ENCODE data around the gene MIDN. TPM values are rescaled to one million over a fixed set of nuclear protein-coding genes. Genes with fewer than 3 reads are reported as not detected.
A peak's percentile ranks its signal among the peaks of the same experiment; 100 is the strongest.
"Not testable (repeated sequence)": the region's sequence is repeated elsewhere in the genome, so short reads cannot be mapped to it uniquely, and the experiment has no call there.

MIDN gene
- 11.4 and 13.4 TPM in 2 replicates for total RNA-seq

DNA sequence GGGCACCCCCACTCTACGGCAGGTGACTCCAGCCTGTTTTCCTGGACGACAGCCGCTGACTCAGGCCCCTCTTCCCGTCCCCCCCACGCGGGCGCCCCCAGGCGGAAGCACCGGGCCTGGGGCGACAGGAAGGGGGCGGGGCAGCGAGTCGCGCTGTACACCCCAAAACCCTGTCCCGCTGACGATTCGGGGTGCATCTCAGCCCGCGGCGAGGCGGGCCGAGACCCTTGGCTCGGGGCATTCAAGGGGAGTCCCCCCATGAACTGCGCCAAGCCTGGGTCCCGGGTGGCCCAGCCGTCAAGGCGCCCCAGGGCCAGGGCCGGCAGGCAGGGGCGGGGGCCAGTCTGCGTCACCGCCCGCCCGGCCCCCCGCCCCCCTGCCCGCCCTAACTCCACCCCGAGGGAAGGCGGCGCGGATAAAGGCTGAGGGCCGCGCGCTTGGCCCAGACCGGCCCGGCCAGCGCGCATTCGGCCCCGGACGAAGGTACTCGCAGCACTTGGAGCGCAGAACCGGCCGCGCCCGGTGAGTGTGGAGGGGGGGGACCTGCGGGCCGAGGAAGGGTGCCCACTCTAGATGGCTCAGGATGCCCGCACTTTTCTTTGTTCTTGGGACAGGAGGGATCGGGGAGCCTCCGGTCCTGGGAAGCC, at the start of gene MIDN:
Gene MIDN, plus strand, starts transcription at position 445 of the 647 bp plus-strand sequence. CDS start 1,714 bp downstream, outside the sequence.
- no peak for DNase-seq (ENCODE audit: low read depth, low spot score)

DNA sequence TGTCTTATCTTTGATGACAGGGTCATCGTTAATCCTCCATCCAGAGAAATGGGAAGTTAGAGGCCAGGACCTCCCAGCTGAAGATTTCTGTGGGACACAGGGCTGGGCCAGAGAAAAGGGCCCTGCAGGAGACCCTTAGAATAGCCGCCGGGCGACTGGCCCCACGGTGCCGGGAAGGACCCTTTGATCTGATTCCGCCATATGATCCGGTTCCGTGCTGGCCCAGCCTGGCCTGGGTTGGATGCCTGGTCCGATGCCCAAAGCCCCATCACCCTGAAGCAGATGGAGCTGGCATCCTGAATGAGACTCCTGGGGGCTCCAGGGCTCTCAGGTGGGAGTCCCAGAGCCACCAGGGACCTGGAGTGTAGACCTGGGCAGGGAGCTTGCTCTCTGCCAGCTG, 48.9 kb upstream of the MIDN start:
- no peak for DNase-seq (ENCODE audit: low read depth, low spot score)

DNA sequence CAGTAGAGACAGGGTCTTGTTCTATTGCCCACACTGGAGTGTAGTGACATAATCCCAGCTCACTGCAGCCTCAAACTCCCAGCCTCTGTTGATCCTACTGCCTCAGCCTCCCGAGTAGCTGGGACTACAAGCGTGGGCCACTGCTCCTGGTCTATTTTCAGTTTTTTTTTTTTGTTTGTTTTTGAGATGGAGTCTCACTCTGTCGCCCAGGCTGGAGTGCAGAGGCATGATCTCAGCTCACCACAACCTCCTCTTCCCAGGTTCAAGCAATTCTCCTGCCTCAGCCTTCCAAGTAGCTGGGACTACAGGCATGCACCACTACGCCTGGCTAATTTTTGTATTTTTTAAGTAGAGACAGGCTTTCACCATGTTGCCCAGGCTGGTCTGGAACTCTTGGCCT, 47.8 kb upstream of the MIDN start:
- not testable (repeated sequence) for DNase-seq (ENCODE audit: low read depth, low spot score)

DNA sequence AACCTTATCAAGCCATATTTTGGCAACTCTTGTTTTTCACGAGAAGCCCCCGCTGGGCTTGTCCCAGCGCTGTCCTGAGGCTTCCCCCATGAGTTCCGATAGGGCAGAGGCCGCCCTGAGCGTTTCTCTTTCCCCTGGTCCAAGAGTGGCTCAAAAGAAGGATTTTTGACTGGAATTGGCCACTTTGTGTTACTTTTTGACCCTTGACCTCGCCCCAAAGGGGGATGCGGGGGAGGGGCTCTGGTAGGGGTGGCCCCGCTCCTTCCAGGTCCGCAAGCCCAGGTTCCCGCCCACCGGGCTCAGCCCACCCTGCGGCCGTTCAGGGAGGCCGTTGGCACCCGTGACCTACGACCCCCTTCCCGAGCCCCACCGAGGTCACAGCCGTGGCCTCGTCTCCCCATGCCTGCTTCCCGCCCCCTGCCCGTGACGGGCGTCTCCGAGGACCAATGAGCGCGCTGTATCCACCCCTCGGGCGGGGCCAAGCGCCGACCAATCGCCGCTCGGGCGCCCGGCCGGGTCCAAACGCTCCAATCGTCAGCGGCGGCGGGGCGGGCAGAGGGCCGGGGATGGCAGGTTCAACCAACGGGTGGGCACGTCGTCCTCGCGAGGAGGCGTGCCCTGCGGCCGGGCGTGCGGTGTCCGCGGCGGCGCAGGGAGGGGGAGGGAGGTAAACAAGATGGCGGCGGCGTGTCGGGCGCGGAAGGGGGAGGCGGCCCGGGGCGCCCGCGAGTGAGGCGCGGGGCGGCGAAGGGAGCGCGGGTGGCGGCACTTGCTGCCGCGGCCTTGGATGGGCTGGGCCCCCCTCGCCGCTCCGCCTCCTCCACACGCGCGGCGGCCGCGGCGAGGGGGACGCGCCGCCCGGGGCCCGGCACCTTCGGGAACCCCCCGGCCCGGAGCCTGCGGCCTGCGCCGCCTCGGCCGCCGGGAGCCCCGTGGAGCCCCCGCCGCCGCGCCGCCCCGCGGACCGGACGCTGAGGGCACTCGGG, 43.0 kb upstream of the MIDN start, which contains the start of gene STK11:
Gene STK11, plus strand, starts transcription at position 665 of the 986 bp plus-strand sequence. CDS start 1,136 bp downstream, outside the sequence.
- peak; percentile 86 for DNase-seq (ENCODE audit: low read depth, low spot score)

DNA sequence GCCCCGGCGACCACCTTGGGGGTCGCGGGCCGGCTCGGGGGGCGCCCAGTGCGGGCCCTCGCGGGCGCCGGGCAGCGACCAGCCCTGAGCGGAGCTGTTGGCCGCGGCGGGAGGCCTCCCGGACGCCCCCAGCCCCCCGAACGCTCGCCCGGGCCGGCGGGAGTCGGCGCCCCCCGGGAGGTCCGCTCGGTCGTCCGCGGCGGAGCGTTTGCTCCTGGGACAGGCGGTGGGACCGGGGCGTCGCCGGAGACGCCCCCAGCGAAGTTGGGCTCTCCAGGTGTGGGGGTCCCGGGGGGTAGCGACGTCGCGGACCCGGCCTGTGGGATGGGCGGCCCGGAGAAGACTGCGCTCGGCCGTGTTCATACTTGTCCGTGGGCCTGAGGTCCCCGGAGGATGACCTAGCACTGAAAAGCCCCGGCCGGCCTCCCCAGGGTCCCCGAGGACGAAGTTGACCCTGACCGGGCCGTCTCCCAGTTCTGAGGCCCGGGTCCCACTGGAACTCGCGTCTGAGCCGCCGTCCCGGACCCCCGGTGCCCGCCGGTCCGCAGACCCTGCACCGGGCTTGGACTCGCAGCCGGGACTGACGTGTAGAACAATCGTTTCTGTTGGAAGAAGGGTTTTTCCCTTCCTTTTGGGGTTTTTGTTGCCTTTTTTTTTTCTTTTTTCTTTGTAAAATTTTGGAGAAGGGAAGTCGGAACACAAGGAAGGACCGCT, 42.1 kb upstream of the MIDN start:
- DNase-seq (ENCODE audit: low read depth, low spot score): no peak

DNA sequence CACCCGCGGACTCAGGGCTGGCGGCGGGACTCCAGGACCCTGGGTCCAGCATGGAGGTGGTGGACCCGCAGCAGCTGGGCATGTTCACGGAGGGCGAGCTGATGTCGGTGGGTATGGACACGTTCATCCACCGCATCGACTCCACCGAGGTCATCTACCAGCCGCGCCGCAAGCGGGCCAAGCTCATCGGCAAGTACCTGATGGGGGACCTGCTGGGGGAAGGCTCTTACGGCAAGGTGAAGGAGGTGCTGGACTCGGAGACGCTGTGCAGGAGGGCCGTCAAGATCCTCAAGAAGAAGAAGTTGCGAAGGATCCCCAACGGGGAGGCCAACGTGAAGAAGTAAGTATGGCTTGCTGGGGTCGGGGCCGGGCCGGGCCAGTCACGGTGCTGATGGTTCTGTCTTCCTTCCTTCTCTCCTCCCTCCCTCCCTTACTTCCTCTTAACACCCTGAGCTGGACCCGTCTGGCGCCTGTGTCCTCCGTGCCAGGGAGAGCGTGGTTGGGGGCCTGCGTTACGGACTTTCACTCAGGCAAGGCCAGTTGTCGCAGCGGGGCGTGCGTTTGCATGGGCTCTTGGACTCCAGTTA, 41.4 kb upstream of the MIDN start:
- no peak for DNase-seq (ENCODE audit: low read depth, low spot score)

DNA sequence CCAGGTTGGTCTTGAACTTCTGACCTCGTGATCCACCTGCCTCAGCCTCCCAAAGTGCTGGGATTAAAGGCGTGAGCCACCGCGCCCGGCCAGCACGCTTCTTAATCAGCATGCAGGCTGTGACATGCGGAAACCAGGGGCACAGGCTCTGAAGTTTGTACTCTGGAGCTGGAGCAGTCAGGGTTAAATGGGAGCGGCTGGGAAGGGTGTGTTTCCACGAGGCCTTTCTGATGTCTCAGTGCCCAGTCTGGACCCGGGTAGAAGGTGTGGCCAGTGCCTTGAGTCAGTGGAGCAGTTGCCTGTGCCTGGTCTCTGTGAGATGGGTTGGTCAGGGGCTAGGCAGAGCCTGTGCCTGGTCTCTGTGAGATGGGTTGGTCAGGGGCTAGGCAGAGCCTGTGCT, 39.6 kb upstream of the MIDN start:
- DNase-seq (ENCODE audit: low read depth, low spot score): not testable (repeated sequence)

DNA sequence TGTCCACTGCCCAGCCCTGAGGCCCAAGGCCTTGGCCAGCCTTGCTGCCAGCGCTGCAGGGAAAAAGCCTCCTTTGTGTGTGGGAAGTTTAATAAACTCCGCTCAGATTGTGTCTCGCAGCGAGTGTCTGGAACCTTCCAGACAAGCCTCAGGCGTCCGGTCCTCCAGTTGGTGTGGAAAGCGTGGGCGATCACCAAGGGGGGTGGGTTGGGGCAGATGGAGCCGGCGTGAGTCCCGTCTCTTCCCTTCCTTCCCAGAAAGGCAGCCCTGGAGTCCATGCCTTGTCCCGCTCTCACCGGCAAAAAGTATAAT, 38.2 kb upstream of the MIDN start:
- no peak for DNase-seq (ENCODE audit: low read depth, low spot score)

DNA sequence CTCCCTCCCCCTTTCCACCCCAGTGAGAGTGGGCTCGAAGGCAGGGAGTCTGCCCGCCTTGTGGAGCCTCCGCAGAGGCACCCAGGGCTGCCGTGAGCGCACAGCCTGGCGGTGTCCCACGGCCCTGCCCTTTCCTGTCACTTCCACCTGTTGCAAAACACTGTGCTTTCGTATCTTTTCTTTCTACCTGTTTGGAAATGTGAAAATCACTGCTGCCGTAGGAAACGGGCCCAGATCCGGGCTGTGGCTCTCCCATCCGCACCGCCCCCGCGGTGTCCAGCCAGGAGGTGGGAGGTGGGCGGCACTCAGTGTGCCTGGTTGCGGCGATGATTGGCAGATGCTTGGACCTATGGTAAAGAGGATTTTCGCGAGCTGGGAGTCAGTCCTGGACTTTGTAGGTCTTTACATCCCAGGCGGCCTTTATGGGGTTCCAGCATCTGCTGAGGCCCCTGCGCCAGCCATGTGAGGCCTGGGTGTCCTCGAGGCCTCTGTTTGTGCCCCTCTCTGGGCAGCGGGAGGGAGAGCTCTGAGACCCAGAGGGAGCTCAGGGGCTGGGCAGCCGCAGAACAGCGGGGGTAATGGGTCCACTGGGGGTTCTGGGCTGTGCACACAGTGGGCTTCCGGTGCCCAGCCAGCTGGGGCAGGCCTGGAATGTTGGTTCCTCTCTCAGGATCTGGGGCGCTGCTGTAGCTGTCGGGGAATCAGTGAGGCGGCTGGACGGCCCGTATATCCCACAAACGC, 36.7 kb upstream of the MIDN start:
- DNase-seq (ENCODE audit: low read depth, low spot score): no peak

DNA sequence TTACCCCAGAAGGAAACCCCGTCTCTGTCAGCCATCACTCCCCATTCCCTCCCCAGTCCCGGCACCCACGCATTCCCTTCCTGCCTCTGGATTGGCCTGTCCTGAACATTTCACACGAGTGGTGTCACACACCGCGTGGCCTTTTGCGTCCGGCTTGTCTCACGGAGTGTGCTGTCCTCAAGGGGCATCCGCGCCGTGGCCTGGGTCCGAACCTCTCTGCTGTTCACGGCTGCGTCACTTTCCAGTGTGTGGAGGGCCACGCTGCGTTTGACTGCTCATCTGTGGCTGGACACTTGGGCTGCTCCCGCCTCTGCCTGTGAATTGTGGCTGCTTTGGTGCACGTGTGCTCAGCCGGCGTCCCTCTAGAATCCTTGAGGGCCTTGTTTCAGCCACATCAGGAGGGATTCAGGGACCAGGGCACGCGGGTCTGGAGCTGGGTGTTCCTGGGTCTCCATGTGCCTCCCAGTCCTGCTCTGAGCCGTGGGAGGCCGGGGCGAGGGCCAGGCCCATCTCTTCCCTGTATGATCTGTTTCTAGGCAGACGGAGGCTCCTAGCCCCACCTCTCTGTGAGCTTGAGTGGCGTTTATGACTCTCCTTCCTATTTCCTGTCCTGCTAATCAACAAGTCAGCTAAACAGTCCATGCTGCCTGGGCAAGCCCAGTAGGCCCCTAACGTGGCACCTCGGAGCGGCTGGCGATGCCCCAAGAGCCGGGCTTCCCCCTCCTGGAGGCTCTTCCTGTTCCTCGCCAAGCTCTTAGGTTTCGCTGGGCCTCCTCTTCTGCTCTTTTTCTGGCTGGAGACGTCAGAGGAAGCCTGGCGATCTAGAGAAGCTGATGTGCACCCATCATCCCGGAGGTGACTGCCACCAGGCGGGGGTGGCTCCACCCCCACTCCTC, 34.7 kb upstream of the MIDN start:
- DNase-seq (ENCODE audit: low read depth, low spot score): peak; percentile 92

DNA sequence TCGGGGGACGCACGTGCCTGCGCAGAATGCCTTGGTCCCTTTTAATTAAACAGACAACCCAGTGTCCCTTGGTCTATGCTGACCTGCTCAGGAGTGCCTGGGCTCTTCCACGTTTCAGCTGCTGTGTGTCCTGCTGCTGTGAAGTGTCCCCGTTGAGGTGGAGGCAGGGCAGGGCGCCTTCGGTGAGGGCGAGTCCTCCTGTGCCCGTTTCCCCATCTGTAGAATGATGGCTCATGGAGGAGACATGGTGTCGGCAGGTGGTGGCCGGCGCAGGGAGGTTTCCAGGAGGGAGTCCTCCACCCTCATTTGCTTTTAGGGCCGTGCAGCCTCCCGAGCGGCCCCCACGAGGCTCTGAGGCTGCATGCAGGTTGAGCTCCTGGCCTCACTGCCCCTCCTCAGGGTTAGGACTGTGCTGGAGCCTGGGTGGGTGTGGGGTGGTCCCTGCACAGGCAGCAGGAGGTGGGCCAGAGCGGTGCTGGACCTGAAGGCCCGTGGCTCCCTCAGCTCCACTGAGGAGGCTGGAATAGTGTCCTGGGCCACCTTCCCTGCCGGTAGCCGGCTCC, 34.0 kb upstream of the MIDN start:
- DNase-seq (ENCODE audit: low read depth, low spot score): no peak

DNA sequence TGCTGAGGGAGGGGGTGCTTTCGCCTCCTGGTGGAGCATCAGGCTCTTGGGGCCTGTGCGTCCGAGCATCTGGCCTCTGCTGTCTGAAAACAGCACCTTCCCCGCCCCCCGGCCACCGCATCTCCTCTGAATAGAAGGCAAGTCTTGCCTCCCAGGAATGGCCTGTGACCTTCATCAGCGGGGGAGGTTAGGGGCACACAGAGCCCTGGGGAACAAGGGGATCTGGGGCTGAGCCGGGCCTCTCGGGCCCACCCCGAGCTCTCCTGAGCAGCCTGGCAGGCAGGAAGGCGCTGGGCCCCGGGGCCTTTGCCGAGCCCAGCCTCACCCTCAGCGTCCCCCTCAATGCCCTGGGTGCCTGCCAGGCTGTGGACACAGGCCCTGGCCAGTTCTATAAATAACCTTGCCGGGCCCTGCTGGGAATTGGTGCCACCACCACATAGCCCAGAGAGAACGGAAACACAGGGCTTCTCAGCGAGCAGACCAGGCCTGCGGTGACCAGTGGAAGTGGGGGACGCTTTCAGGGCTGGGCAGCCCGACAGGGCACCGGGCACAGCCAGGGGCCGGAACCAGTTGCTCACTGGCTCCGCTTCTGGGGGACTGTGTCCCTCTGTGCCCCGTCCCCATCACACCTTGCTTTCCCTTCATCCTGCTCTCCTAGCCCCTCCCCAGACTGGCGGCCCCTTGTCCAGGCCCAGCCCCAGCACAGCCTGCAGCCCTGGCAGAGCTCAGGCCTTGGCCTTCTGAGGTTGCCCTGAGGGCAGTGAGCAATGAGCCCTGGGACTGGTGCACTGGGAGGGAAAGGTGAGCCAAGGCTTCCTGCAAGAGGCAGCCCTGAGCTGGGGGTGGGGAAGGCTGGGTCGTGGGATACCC, 33.3 kb upstream of the MIDN start:
- DNase-seq (ENCODE audit: low read depth, low spot score): no peak

DNA sequence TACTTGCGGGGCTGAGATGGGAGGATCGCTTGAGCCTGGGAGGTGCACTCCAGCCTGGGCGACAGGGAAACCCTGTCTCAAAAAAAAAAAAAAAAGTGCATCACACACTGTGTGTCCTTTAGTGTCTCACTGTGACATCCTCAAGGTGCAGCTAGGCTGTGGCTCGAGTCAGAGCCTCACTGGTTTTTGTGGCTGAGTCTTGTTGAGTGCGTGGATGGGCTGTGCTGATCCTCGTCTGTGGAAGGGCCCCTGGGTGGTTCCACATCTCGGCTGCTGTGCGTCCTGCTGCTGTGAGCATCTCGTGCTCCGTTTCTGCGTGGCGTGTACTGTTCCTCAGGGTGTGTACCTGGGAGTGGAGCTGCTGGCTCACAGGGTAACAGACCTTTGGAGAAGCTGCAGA, 31.6 kb upstream of the MIDN start:
- DNase-seq (ENCODE audit: low read depth, low spot score): no peak

DNA sequence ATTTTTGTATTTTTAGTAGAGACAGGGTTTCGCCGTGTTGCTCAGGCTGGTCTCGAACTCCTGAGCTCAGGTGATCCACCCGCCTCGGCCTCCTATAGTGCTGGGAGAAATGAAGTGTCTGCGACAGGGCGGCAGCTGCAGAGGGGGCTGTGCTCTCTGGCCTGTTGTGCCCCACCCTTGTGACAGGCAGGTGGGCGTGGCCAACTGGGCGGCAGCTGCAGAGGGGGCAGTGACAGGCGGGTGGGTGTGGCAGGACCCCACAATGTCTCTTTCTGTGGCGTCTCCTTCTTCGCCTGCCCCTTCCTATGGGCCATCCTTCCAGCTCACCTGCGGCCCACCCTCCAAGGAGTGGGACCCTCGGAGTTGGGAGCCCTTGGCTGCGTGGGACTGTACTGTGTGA, 31.0 kb upstream of the MIDN start:
- no peak for DNase-seq (ENCODE audit: low read depth, low spot score)

DNA sequence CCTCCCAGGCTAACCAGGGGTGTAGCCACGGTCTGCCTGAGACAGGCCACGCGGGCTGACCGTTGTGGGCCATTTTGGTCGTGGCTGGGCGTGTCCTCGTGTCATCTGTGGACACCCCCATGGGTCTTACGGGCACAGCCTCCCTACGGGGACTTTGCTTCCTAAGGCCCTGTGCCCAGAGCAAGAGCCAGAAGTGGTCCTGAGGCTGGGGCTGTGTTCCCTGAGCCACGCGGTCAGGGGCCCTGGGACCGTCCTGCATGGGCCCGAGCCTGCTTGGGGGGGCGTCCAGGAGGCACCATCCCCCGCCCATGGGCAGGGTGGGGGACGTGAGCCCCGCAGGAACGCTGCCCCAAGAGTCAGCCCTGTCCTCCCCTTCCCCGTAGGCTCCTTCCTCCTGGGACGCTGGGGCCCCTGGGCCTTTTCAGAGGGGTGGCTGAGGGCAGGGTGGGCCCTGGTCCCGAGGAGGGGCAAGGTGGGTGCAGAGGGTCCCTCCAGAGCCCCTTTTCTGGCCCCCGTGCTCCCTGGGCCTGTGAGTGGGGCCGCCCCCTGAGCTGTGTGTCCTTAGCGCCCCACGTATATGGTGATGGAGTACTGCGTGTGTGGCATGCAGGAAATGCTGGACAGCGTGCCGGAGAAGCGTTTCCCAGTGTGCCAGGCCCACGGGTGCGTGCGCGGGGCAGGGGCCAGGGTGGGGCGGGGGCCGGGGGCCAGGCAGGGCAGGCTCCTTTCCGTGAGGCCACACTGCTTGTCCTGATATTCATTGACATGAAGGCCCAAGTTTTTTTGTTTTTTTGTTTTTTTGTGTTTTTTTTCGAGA, 29.4 kb upstream of the MIDN start:
- no peak for DNase-seq (ENCODE audit: low read depth, low spot score)

DNA sequence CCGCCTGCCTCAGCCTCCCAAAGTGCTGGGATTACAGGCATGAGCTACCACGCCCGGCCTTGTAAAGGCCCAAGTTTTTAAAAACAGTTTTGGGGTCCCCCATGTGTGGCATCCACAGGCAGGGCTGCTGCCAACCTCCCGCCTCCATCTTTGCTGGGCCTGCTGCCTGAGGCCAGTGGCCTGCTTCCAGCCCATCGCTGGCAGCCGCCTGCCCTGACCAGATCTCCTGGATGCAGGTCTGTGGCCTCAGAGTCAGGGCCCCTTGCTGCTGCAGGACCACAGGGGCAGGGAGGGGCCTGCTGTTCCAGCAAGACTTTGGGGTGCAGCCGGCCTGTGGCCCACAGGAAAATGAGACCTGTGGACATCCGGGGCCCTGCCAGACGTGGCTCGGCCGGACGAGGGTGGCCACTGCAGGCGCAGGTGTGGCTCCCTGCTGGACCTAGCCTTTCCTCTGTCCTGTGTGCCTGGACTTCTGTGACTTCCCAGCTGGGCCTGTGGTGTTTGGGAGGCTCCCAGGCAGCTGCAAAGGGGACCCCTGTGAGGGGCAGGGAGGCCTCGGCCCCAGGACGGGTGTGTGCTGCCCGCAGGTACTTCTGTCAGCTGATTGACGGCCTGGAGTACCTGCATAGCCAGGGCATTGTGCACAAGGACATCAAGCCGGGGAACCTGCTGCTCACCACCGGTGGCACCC, 28.5 kb upstream of the MIDN start:
- no peak for DNase-seq (ENCODE audit: low read depth, low spot score)

DNA sequence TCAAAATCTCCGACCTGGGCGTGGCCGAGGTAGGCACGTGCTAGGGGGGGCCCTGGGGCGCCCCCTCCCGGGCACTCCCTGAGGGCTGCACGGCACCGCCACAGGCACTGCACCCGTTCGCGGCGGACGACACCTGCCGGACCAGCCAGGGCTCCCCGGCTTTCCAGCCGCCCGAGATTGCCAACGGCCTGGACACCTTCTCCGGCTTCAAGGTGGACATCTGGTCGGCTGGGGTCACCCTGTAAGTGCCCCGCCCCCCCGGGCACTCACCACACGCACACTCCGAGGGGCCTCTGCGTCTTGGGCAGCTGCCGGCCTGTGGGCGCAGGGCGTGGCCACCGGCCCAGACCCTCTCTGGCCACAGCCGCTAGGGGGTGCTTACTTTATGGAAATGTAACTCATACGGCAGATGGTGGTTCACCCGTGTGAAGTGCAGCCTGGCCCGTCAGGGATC, 27.9 kb upstream of the MIDN start:
- no peak for DNase-seq (ENCODE audit: low read depth, low spot score)
